Measurements from ENCODE around the gene GRAMD4. TPM values are rescaled to one million over a fixed set of nuclear protein-coding genes. Genes with fewer than 3 reads are reported as not detected.

The GRAMD4 gene
- polyA plus RNA-seq, 2 of the 4 experiments (the other 2 are of a cell fraction), result 7.7 to 13.1 TPM

DNA sequence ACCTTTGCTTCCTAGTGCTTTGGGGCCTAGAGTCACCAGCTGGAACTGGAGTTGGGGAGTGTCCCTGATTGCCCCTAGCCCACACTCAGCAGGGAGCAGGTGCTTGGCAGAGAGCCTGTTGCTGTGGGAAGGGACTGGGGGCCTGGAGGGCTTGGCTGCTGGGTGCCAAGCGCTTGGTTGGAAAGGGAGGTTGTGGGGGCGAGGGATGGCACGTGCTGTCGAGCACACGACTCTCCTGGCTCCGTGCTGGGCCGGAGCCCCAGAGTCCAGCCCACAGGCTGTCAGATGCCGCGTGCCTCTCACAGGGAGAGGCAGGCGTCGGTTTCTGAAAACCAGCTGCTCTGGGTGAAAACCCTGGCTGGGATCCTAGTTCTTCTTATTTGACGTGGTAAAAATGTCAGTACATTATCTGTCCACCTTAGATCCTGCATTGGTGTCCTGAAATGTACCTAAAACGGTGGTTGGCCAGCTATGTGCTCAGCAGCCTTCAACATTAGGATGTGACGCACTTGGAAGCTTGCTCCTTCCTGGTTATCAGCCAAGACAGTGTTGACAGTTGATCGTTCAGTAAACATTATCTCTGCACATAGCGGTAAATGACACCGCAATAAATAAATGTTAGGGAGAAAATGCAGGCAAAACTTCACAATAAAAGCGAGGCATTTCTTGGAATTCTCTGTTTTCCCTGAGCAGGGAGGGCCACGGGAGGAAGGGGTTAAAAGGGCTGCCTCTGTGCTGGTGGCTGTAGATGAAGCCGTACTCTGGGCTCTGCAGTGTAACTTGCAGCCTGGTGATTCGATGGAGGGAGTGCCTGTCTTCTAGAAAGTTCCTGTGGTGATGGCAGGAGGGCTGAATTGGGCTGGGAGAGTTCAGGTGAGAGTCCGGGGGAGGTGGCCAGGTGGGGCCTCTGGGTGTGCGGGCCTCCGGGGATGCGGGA, 29.2 kb downstream of the GRAMD4 start (continued):
- TF ChIP-seq, protein P1, sequence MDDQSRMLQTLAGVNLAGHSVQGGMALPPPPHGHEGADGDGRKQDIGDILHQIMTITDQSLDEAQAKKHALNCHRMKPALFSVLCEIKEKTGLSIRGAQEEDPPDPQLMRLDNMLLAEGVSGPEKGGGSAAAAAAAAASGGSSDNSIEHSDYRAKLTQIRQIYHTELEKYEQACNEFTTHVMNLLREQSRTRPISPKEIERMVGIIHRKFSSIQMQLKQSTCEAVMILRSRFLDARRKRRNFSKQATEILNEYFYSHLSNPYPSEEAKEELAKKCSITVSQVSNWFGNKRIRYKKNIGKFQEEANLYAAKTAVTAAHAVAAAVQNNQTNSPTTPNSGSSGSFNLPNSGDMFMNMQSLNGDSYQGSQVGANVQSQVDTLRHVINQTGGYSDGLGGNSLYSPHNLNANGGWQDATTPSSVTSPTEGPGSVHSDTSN (IDR thresholded peaks at IDR 0.05), result no peak
- TF ChIP-seq, protein P2, sequence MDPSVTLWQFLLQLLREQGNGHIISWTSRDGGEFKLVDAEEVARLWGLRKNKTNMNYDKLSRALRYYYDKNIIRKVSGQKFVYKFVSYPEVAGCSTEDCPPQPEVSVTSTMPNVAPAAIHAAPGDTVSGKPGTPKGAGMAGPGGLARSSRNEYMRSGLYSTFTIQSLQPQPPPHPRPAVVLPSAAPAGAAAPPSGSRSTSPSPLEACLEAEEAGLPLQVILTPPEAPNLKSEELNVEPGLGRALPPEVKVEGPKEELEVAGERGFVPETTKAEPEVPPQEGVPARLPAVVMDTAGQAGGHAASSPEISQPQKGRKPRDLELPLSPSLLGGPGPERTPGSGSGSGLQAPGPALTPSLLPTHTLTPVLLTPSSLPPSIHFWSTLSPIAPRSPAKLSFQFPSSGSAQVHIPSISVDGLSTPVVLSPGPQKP (IDR thresholded peaks at IDR 0.05; ENCODE audit: low read depth, low read length), result no peak
- TF ChIP-seq CHD4 (IDR thresholded peaks at IDR 0.05; ENCODE audit: borderline replicate concordance) (no peak), ESRRA (IDR thresholded peaks at IDR 0.05; ENCODE audit: borderline replicate concordance, low read length) (no peak), NPAS2 (CRISPR knock-in tag; IDR thresholded peaks at IDR 0.05; ENCODE audit: borderline replicate concordance) (no peak), ZSCAN20 (CRISPR knock-in tag; IDR thresholded peaks at IDR 0.05) (no peak), HOXA7 (CRISPR knock-in tag; IDR thresholded peaks at IDR 0.05) (no peak), SMC3 (IDR thresholded peaks at IDR 0.05) (no peak), JUNB (IDR thresholded peaks at IDR 0.05) (no peak), HOXB5 (CRISPR knock-in tag; IDR thresholded peaks at IDR 0.05) (no peak), POLR2A (IDR thresholded peaks at IDR 0.05; ENCODE audit: low read length) (no peak), BHLHE40 (IDR thresholded peaks at IDR 0.05; ENCODE audit: low read depth, low read length) (peak; percentile 25; the same call in 1 of the 2 replicates)
- TF ChIP-seq, protein P3, sequence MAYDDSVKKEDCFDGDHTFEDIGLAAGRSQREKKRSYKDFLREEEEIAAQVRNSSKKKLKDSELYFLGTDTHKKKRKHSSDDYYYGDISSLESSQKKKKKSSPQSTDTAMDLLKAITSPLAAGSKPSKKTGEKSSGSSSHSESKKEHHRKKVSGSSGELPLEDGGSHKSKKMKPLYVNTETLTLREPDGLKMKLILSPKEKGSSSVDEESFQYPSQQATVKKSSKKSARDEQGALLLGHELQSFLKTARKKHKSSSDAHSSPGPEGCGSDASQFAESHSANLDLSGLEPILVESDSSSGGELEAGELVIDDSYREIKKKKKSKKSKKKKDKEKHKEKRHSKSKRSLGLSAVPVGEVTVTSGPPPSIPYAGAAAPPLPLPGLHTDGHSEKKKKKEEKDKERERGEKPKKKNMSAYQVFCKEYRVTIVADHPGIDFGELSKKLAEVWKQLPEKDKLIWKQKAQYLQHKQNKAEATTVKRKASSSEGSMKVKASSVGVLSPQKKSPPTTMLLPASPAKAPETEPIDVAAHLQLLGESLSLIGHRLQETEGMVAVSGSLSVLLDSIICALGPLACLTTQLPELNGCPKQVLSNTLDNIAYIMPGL (CRISPR knock-in tag; IDR thresholded peaks at IDR 0.05; ENCODE audit: borderline replicate concordance), result no peak
- TF ChIP-seq, protein P4, sequence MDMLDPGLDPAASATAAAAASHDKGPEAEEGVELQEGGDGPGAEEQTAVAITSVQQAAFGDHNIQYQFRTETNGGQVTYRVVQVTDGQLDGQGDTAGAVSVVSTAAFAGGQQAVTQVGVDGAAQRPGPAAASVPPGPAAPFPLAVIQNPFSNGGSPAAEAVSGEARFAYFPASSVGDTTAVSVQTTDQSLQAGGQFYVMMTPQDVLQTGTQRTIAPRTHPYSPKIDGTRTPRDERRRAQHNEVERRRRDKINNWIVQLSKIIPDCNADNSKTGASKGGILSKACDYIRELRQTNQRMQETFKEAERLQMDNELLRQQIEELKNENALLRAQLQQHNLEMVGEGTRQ (IDR thresholded peaks at IDR 0.05), result no peak

DNA sequence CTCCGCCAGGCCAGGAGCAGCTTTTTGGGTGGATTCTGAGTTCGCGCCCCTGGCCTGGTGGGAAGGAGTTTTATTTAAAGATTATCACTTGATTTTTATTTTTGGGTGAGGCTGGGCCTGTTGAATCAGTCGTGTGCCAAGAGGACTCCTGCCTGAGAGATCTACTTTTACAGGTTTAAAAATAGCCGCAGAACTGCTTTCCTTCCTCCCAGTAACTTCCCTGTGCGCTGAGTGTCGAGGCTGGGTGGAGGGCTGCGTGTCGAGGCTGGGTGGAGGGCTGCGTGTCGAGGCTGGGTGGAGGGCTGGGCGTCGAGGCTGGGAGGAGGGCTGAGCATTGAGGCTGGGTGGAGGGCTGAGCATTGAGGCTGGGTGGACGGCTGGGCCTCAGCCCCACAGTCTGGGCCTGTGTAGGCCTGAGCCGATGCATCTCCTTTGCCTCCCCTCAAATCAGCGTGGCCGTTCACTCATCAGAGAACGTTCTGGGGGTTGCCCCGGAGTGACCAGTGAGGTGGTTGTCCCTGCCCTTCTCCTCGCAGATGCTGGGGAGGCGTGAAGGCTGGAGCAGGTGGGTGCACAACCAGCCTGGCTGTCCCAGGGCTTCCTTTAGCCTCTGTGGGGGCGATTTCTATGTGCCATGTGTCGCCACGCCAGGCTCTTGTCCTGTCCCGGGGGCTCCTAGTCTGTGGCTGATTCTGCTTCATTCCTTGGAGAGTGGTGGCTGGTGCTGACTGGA, 30.1 kb downstream of the GRAMD4 start:
- POLR2A ChIA-PET, result no interaction called here

More for the DNA sequence above, 30.1 kb downstream of the GRAMD4 start:
- DNase-seq (ENCODE audit: low read depth in 1 of 2, low spot score in 1 of 2) (no peak), FAIRE-seq (no peak), ATAC-seq (no peak)
- Histone ChIP-seq H3K4me3 (no peak overlapping the region), H3K9me3 (no peaks in the 10 kb centered on the region), H3K4me1 (peaks cover 50% of the 10 kb centered on the region), H3K27ac (peak overlapping the region; percentile 77), H3K4me2 (peak overlapping the region; percentile 65)
- WGBS (ENCODE audit: missing lambda C conversion rate), result 85% methylated on average over 22 of the region's 25 CpGs
- no peak for TF ChIP-seq RAD21 (conservative IDR thresholded peaks at IDR 0.05 in 1 of 2, IDR thresholded peaks at IDR 0.05 in 1 of 2)
- TF ChIP-seq HOXB13 (CRISPR knock-in tag; IDR thresholded peaks at IDR 0.05; ENCODE audit: low read depth), result no peak
- TF ChIP-seq, protein P2 (IDR thresholded peaks at IDR 0.05; ENCODE audit: low read depth, low read length), result no peak
- TF ChIP-seq SREBF2 (IDR thresholded peaks at IDR 0.05), result no peak
- no peak for TF ChIP-seq GATA3 (IDR thresholded peaks at IDR 0.05; ENCODE audit: borderline replicate concordance)
- TF ChIP-seq CBX2 (IDR thresholded peaks at IDR 0.05; ENCODE audit: borderline replicate concordance, low read depth), result no peak
- TF ChIP-seq ZC3H11A (IDR thresholded peaks at IDR 0.05), result no peak
- no peak for TF ChIP-seq NFE2L2 (conservative IDR thresholded peaks at IDR 0.05; ENCODE audit: low read length)
- CTCF ChIA-PET, result no interaction called here
